ENCODE data around the gene CDK2. TPM values are rescaled to one million over a fixed set of nuclear protein-coding genes. Genes with fewer than 3 reads are reported as not detected.

Gene CDK2
- polyA plus RNA-seq, 1 donor (not counting 4 experiments of a cell fraction or from before 2014, with no cell fraction given) = 49.3 TPM

GRCh38 chr12:55955344-55955743, 11.3 kb upstream of the CDK2 start:
- DNase-seq (ENCODE audit: low read depth, low spot score) (no peak), FAIRE-seq (no peak)
- H3K4me2 ChIP-seq (ENCODE audit: control insufficient read depth, extremely low read depth, insufficient read depth, low read depth, low read length) = no peak overlapping the region
- no peak overlapping the region for H3K9ac ChIP-seq (ENCODE audit: control insufficient read depth, extremely low read depth, insufficient read depth, low read length)
- H3K9me3 ChIP-seq (ENCODE audit: control insufficient read depth, low read depth, low read length) = no peaks in the 10 kb centered on the region
- H4K20me1 ChIP-seq (ENCODE audit: control insufficient read depth, extremely low read depth, insufficient read depth, low read length) = peaks cover 4% of the 10 kb centered on the region
- H3K9me1 ChIP-seq (ENCODE audit: control insufficient read depth, extremely low read depth, insufficient read depth, low read length) = peaks cover 3% of the 10 kb centered on the region
- H3K4me1 ChIP-seq (ENCODE audit: control insufficient read depth, extremely low read depth, insufficient read depth, low read length) = peaks cover 24% of the 10 kb centered on the region
- peaks cover 35 to 36% of the 10 kb centered on the region in 2 experiments for H3K36me3 ChIP-seq (ENCODE audit: control insufficient read depth in 2 of 2, extremely low read depth in 1 of 2, insufficient read depth in 2 of 2, low read length in 2 of 2)
- no peaks in the 10 kb centered on the region for H3K27me3 ChIP-seq (ENCODE audit: control insufficient read depth, extremely low read depth, insufficient read depth, low read length)
- no peak overlapping the region for H3K4me3 ChIP-seq (ENCODE audit: control insufficient read depth in 2 of 3, extremely low read depth in 1 of 3, insufficient read depth in 2 of 3, low read depth in 1 of 3, low read length in 3 of 3)
- dilution Hi-C loops (cut with MboI; ENCODE audit: extremely low pct_ligation_motif_present, low sequenced_read_pairs) = no loop called here
- H3K79me2 ChIP-seq (ENCODE audit: control insufficient read depth, insufficient read depth, low read length) = no peaks in the 10 kb centered on the region
- H3K27ac ChIP-seq (ENCODE audit: control insufficient read depth, insufficient read depth, low read length) = no peak overlapping the region
- TF ChIP-seq, protein P1, sequence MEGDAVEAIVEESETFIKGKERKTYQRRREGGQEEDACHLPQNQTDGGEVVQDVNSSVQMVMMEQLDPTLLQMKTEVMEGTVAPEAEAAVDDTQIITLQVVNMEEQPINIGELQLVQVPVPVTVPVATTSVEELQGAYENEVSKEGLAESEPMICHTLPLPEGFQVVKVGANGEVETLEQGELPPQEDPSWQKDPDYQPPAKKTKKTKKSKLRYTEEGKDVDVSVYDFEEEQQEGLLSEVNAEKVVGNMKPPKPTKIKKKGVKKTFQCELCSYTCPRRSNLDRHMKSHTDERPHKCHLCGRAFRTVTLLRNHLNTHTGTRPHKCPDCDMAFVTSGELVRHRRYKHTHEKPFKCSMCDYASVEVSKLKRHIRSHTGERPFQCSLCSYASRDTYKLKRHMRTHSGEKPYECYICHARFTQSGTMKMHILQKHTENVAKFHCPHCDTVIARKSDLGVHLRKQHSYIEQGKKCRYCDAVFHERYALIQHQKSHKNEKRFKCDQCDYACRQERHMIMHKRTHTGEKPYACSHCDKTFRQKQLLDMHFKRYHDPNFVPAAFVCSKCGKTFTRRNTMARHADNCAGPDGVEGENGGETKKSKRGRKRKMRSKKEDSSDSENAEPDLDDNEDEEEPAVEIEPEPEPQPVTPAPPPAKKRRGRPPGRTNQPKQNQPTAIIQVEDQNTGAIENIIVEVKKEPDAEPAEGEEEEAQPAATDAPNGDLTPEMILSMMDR (optimal IDR thresholded peaks at IDR 0.05 in 1 of 3, IDR thresholded peaks at IDR 0.05 in 1 of 3, conservative IDR thresholded peaks at IDR 0.05 in 1 of 3; ENCODE audit: extremely low read depth in 1 of 3, insufficient read depth in 2 of 3, low read length in 3 of 3) = no peak
- TF ChIP-seq EZH2 (IDR thresholded peaks at IDR 0.05; ENCODE audit: low read length) = no peak
- no peak overlapping the region for H2AFZ ChIP-seq (ENCODE audit: control insufficient read depth, low read length)

GRCh38 chr12:55955800-55956508, 10.7 kb upstream of the CDK2 start:
- FAIRE-seq = peak; percentile 87

More at GRCh38 chr12:55955800-55956508, 10.7 kb upstream of the CDK2 start:
- H3K4me2 ChIP-seq (ENCODE audit: control insufficient read depth, extremely low read depth, insufficient read depth, low read depth, low read length) = peak overlapping the region; percentile 34
- no peaks in the 10 kb centered on the region for H3K27me3 ChIP-seq (ENCODE audit: control insufficient read depth, extremely low read depth, insufficient read depth, low read length)
- H3K36me3 ChIP-seq (ENCODE audit: control insufficient read depth in 2 of 2, extremely low read depth in 1 of 2, insufficient read depth in 2 of 2, low read length in 2 of 2) = peaks cover 33 to 34% of the 10 kb centered on the region in 2 experiments
- H3K4me3 ChIP-seq (ENCODE audit: control insufficient read depth in 2 of 3, extremely low read depth in 1 of 3, insufficient read depth in 2 of 3, low read depth in 1 of 3, low read length in 3 of 3) = no peak overlapping the region
- H3K9ac ChIP-seq (ENCODE audit: control insufficient read depth, extremely low read depth, insufficient read depth, low read length) = peak overlapping the region; percentile 18
- no peak overlapping the region for H2AFZ ChIP-seq (ENCODE audit: control insufficient read depth, low read length)
- H4K20me1 ChIP-seq (ENCODE audit: control insufficient read depth, extremely low read depth, insufficient read depth, low read length) = peaks cover 4% of the 10 kb centered on the region
- DNase-seq (ENCODE audit: low read depth, low spot score) = no peak
- dilution Hi-C loops (cut with MboI; ENCODE audit: extremely low pct_ligation_motif_present, low sequenced_read_pairs) = no loop called here
- H3K27ac ChIP-seq (ENCODE audit: control insufficient read depth, insufficient read depth, low read length) = peak overlapping the region; percentile 25
- H3K9me1 ChIP-seq (ENCODE audit: control insufficient read depth, extremely low read depth, insufficient read depth, low read length) = peaks cover 3% of the 10 kb centered on the region
- no peaks in the 10 kb centered on the region for H3K79me2 ChIP-seq (ENCODE audit: control insufficient read depth, insufficient read depth, low read length)
- no peaks in the 10 kb centered on the region for H3K9me3 ChIP-seq (ENCODE audit: control insufficient read depth, low read depth, low read length)
- TF ChIP-seq, protein P1 (optimal IDR thresholded peaks at IDR 0.05 in 1 of 3, IDR thresholded peaks at IDR 0.05 in 1 of 3, conservative IDR thresholded peaks at IDR 0.05 in 1 of 3; ENCODE audit: extremely low read depth in 1 of 3, insufficient read depth in 2 of 3, low read length in 3 of 3) = peak; percentile 73 to 91 (median 79)
- TF ChIP-seq EZH2 (IDR thresholded peaks at IDR 0.05; ENCODE audit: low read length) = no peak
- H3K4me1 ChIP-seq (ENCODE audit: control insufficient read depth, extremely low read depth, insufficient read depth, low read length) = peaks cover 24% of the 10 kb centered on the region

All from keratinocyte (primary cell).